CD8-positive, alpha-beta memory T cell (primary cell): Measurements from ENCODE around the gene PTPN13. TPM values are rescaled to one million over a fixed set of nuclear protein-coding genes. Genes with fewer than 3 reads are reported as not detected.

Source experiments
- CTCF ChIA-PET: fragments of 350-600 bp; sonication (Branson Sonifier 250); formaldehyde crosslinking; loops from one replicate; lab custom pipeline; 2021; ENCODE audit warnings: antibody characterized with exemption; lab: Charles Lee
- POLR2A ChIA-PET: fragments of 350-600 bp; sonication (Branson Sonifier 250); formaldehyde crosslinking; loops from one replicate; lab custom pipeline; 2021; ENCODE audit warnings: antibody characterized with exemption; lab: Charles Lee
- DNase-seq, 5 donors: peaks; one replicate each; pipeline versions ENCODE4 v3.0.0 to v3.0.0-alpha.2; 2020 to 2022; ENCODE audit warnings: mixed read lengths in 1 of 5
- H3K27ac ChIP-seq: one replicate; pipeline ENCODE4 v1.7.0; 2013; ENCODE audit warnings: low read depth, mild to moderate bottlenecking, low read length, moderate library complexity
- H3K27me3 ChIP-seq: 2 replicates; pipeline ENCODE4 v1.7.0; 2013; ENCODE audit warnings: low read length, mild to moderate bottlenecking; ENCODE audit not compliant: insufficient read depth, poor library complexity, severe bottlenecking
- H3K36me3 ChIP-seq: 2 replicates; pipeline ENCODE4 v1.7.0; 2013; ENCODE audit warnings: mild to moderate bottlenecking, low read length, moderate library complexity; ENCODE audit not compliant: insufficient read depth
- H3K4me1 ChIP-seq: 2 replicates; pipeline ENCODE4 v1.7.0; 2013; ENCODE audit warnings: mild to moderate bottlenecking, low read length, moderate library complexity; ENCODE audit not compliant: insufficient read depth
- H3K4me3 ChIP-seq: 2 replicates; pipeline ENCODE4 v1.7.0; 2013; ENCODE audit warnings: mild to moderate bottlenecking, low read length
- H3K9me3 ChIP-seq: 2 replicates; pipeline ENCODE4 v1.7.0; 2013; ENCODE audit warnings: mild to moderate bottlenecking, low read length
- H3K27ac Mint-ChIP-seq, 8 donors: one replicate each; pipeline ENCODE4 v1.8.0; 2020 to 2021; ENCODE audit warnings: mixed read lengths in 8 of 8, mild to moderate bottlenecking in 6 of 8, inconsistent platforms in 3 of 8, moderate library complexity in 3 of 8
- H3K27me3 Mint-ChIP-seq, 2 donors: one replicate each; pipeline ENCODE4 v1.8.0; 2020 to 2021; ENCODE audit warnings: mixed read lengths in 2 of 2, mild to moderate bottlenecking in 1 of 2, moderate library complexity in 1 of 2
- H3K36me3 Mint-ChIP-seq, 3 donors: one replicate each; pipeline ENCODE4 v1.8.0; 2020 to 2021; ENCODE audit warnings: mixed read lengths in 3 of 3, inconsistent platforms in 1 of 3, mild to moderate bottlenecking in 1 of 3
- H3K4me1 Mint-ChIP-seq, 3 donors: one replicate each; pipeline ENCODE4 v1.8.0; 2020 to 2021; ENCODE audit warnings: mixed read lengths in 3 of 3, inconsistent platforms in 1 of 3, mild to moderate bottlenecking in 1 of 3
- H3K4me3 Mint-ChIP-seq, 7 donors: one replicate each; pipeline ENCODE4 v1.8.0; 2020 to 2021; ENCODE audit warnings: mixed read lengths in 7 of 7, mild to moderate bottlenecking in 6 of 7, moderate library complexity in 4 of 7, inconsistent platforms in 2 of 7
- H3K9me3 Mint-ChIP-seq, 5 donors: one replicate each; pipeline ENCODE4 v1.8.0; 2020 to 2022; ENCODE audit warnings: mixed read lengths in 5 of 5, mild to moderate bottlenecking in 3 of 5, moderate library complexity in 2 of 5, inconsistent platforms in 1 of 5
- polyA plus RNA-seq: library from polyadenylated mRNA; unstranded; fragments of 300-500 nt; fragmentation: Illumina TruSeq; gene quantifications from one replicate; pipeline ENCODE4 v1.2.3, GENCODE V29; 2021
- total RNA-seq, 2 experiments: library from RNA; stranded (reverse); gene quantifications; one replicate each; pipeline ENCODE4 v1.2.3, GENCODE V29; 2021

The PTPN13 gene
- total and polyA plus RNA-seq, 3 experiments from 2014 or later = 0.07 to 1.3 (median 0.53) TPM

- Histone ChIP-seq H3K27me3 (no peaks in the 10 kb centered on the region), H3K4me3 (no peak overlapping the region), H3K4me1 (no peaks in the 10 kb centered on the region), H3K36me3 (no peaks in the 10 kb centered on the region), H3K27ac (no peak overlapping the region), H3K9me3 (no peaks in the 10 kb centered on the region)
- Mint-ChIP-seq H3K36me3 (no peaks in the 10 kb centered on the region), H3K4me1 (no peaks in the 10 kb centered on the region), H3K9me3 (peaks cover 0 to 1% (median 0%) of the 10 kb centered on the region in 5 donors), H3K4me3 (no peak overlapping the region), H3K27me3 (peaks cover 4 to 10% of the 10 kb centered on the region in 2 donors), H3K27ac (no peak overlapping the region)
- DNase-seq = no peak
- ChIA-PET POLR2A (no interaction called here), CTCF (no interaction called here)
Observed at GRCh38 chr4:86834901-86835300, 240.8 kb downstream of the PTPN13 start.

GRCh38 chr4:86835677-86836076, 241.6 kb downstream of the PTPN13 start:
- Mint-ChIP-seq H3K4me3 (no peak overlapping the region), H3K36me3 (no peaks in the 10 kb centered on the region), H3K27me3 (peaks cover 4 to 9% of the 10 kb centered on the region in 2 donors), H3K4me1 (no peaks in the 10 kb centered on the region), H3K27ac (no peak overlapping the region), H3K9me3 (no peaks in the 10 kb centered on the region)
- POLR2A ChIA-PET = no interaction called here
- CTCF ChIA-PET = no interaction called here
- no peaks in the 10 kb centered on the region for H3K9me3 ChIP-seq
- no peaks in the 10 kb centered on the region for H3K36me3 ChIP-seq
- no peak overlapping the region for H3K4me3 ChIP-seq
- no peaks in the 10 kb centered on the region for H3K27me3 ChIP-seq
- H3K4me1 ChIP-seq = no peaks in the 10 kb centered on the region
- DNase-seq = no peak
- H3K27ac ChIP-seq = no peak overlapping the region

GRCh38 chr4:86837691-86838503, 243.8 kb downstream of the PTPN13 start:
- no peaks in the 10 kb centered on the region for H3K4me1 ChIP-seq
- Mint-ChIP-seq H3K4me3 (no peak overlapping the region), H3K9me3 (no peaks in the 10 kb centered on the region), H3K36me3 (no peaks in the 10 kb centered on the region), H3K27me3 (peaks cover 4 to 6% of the 10 kb centered on the region in 2 donors), H3K4me1 (no peaks in the 10 kb centered on the region), H3K27ac (no peak overlapping the region)
- H3K27me3 ChIP-seq = no peaks in the 10 kb centered on the region
- no peak for DNase-seq
- H3K27ac ChIP-seq = no peak overlapping the region
- ChIA-PET POLR2A (no interaction called here), CTCF (no interaction called here)
- H3K9me3 ChIP-seq = no peaks in the 10 kb centered on the region
- H3K36me3 ChIP-seq = no peaks in the 10 kb centered on the region
- H3K4me3 ChIP-seq = no peak overlapping the region

- Histone ChIP-seq H3K27ac (no peak overlapping the region), H3K4me1 (no peaks in the 10 kb centered on the region), H3K9me3 (no peaks in the 10 kb centered on the region), H3K36me3 (no peaks in the 10 kb centered on the region), H3K4me3 (no peak overlapping the region), H3K27me3 (no peaks in the 10 kb centered on the region)
- no peaks in the 10 kb centered on the region for H3K36me3 Mint-ChIP-seq
- H3K27ac Mint-ChIP-seq = no peak overlapping the region
- no peaks in the 10 kb centered on the region for H3K9me3 Mint-ChIP-seq
- DNase-seq = no peak
- H3K27me3 Mint-ChIP-seq = peaks cover 7 to 8% of the 10 kb centered on the region in 2 donors
- ChIA-PET POLR2A (no interaction called here), CTCF (no interaction called here)
- no peak overlapping the region for H3K4me3 Mint-ChIP-seq
- no peaks in the 10 kb centered on the region for H3K4me1 Mint-ChIP-seq
Observed at GRCh38 chr4:86840858-86841257, 246.7 kb downstream of the PTPN13 start.

- CTCF ChIA-PET = no interaction called here
- H3K4me1 ChIP-seq = no peaks in the 10 kb centered on the region
- Mint-ChIP-seq H3K9me3 (no peaks in the 10 kb centered on the region), H3K4me1 (no peaks in the 10 kb centered on the region), H3K36me3 (no peaks in the 10 kb centered on the region), H3K27me3 (peaks cover 7 to 8% of the 10 kb centered on the region in 2 donors), H3K27ac (no peak overlapping the region), H3K4me3 (no peak overlapping the region)
- no peak for DNase-seq
- H3K27ac ChIP-seq = no peak overlapping the region
- no peaks in the 10 kb centered on the region for H3K36me3 ChIP-seq
- no peaks in the 10 kb centered on the region for H3K27me3 ChIP-seq
- no peak overlapping the region for H3K4me3 ChIP-seq
- no peaks in the 10 kb centered on the region for H3K9me3 ChIP-seq
- POLR2A ChIA-PET = no interaction called here
Observed at GRCh38 chr4:86841309-86841708, 247.2 kb downstream of the PTPN13 start.

GRCh38 chr4:86845593-86845992, 251.5 kb downstream of the PTPN13 start:
- no peak for DNase-seq
- Histone ChIP-seq H3K4me3 (no peak overlapping the region), H3K27ac (no peak overlapping the region), H3K36me3 (no peaks in the 10 kb centered on the region), H3K4me1 (no peaks in the 10 kb centered on the region), H3K27me3 (no peaks in the 10 kb centered on the region), H3K9me3 (no peaks in the 10 kb centered on the region)
- POLR2A ChIA-PET = no interaction called here
- Mint-ChIP-seq H3K4me3 (no peak overlapping the region), H3K36me3 (no peaks in the 10 kb centered on the region), H3K27me3 (peaks cover 8 to 14% of the 10 kb centered on the region in 2 donors), H3K27ac (no peak overlapping the region), H3K4me1 (no peaks in the 10 kb centered on the region), H3K9me3 (no peaks in the 10 kb centered on the region)
- CTCF ChIA-PET = no interaction called here

GRCh38 chr4:86846921-86847320, 252.8 kb downstream of the PTPN13 start:
- Mint-ChIP-seq H3K4me3 (no peak overlapping the region), H3K36me3 (no peaks in the 10 kb centered on the region), H3K27ac (no peak overlapping the region), H3K27me3 (peaks cover 8 to 17% of the 10 kb centered on the region in 2 donors), H3K9me3 (no peaks in the 10 kb centered on the region), H3K4me1 (no peaks in the 10 kb centered on the region)
- Histone ChIP-seq H3K4me3 (no peak overlapping the region), H3K4me1 (no peaks in the 10 kb centered on the region), H3K27ac (no peak overlapping the region), H3K36me3 (no peaks in the 10 kb centered on the region), H3K9me3 (no peaks in the 10 kb centered on the region), H3K27me3 (no peaks in the 10 kb centered on the region)
- no peak for DNase-seq
- ChIA-PET POLR2A (no interaction called here), CTCF (no interaction called here)

GRCh38 chr4:86847571-86847970, 253.5 kb downstream of the PTPN13 start:
- H3K27ac ChIP-seq = no peak overlapping the region
- H3K4me1 ChIP-seq = no peaks in the 10 kb centered on the region
- POLR2A ChIA-PET = no interaction called here
- H3K36me3 ChIP-seq = no peaks in the 10 kb centered on the region
- H3K27ac Mint-ChIP-seq = no peak overlapping the region
- no peaks in the 10 kb centered on the region for H3K27me3 ChIP-seq
- H3K9me3 Mint-ChIP-seq = no peaks in the 10 kb centered on the region
- CTCF ChIA-PET = interaction anchor here (1.0 kb wide), 1 partner anchor 26 kb away, joined by 3 read pairs; no protein-coding TSS in a partner anchor
- H3K36me3 Mint-ChIP-seq = no peaks in the 10 kb centered on the region
- no peak overlapping the region for H3K4me3 Mint-ChIP-seq
- no peaks in the 10 kb centered on the region for H3K4me1 Mint-ChIP-seq
- DNase-seq = no peak
- H3K27me3 Mint-ChIP-seq = peaks cover 8 to 17% of the 10 kb centered on the region in 2 donors
- H3K4me3 ChIP-seq = no peak overlapping the region
- H3K9me3 ChIP-seq = no peaks in the 10 kb centered on the region
